HG03442 (cell line): ENCODE results near the gene NUP210.
"Not testable (repeated sequence)": the region's sequence is repeated elsewhere in the genome, so short reads cannot be mapped to it uniquely, and the experiment has no call there.

Experiments used
- ATAC-seq: cut with Tn5 transposase; IDR thresholded peaks from one replicate; pipeline ENCODE4 v1.9.1; 2021; ENCODE audit warnings: mild to moderate bottlenecking, moderate library complexity; ENCODE audit not compliant: unreplicated experiment

NUP210 gene

GRCh38 chr3:13420045-13420830, at the start of gene NUP210:
TSS of gene NUP210 (minus strand) at chr3:13420322. CDS start at chr3:13420226, 96 bp downstream.
- peak; percentile 56 for ATAC-seq

DNA sequence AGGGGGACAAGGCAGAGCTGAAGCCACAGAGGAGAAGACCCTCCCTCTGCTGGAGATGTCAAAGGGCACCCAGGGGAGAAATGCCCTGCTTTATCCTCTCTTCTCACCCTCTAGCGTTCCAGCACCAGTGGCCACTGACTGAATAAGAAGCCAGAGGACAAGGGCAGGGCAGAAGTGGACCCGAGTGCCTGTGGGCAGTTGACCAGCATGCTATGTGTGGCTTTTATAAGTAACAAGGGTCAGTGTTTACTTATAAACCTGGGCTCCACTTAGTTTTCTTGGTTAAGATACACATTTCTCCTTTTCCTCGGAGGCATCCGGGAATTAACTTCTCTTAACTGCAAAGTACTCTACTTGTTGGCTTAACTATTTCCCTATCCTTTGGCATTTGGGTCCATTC, 46.7 kb upstream of the NUP210 start:
- ATAC-seq: no peak

DNA sequence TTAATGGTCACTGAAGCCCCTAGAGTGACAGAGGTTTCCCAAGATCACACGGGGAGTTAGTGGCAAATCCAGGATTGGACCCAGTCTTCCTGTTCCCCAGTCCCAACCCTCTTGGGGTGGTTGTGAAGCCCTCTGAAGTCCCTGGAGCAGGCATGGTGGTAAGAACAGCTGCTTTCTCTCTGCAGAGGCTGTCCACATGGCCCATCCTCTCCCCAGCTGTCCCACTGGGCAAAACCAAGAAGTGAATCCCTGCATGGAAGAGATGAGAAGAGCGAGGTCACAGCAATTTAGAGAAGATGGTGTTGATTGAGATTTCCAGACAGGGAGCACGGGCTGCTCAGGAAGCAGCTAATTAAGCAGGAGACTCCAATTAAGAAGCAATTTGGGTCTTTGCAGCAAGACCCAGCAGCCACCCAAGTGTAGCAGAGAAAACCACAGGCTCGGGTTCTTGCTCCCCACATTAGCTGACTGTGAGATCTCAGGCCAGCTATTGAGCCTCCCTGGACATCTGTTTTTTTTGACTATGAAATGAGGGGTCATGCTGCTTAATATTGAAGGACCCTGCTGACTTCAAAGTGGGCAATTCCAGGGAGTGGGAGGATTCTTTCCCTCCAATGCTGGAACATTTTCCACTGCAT, 45.2 kb upstream of the NUP210 start:
- no peak for ATAC-seq

DNA sequence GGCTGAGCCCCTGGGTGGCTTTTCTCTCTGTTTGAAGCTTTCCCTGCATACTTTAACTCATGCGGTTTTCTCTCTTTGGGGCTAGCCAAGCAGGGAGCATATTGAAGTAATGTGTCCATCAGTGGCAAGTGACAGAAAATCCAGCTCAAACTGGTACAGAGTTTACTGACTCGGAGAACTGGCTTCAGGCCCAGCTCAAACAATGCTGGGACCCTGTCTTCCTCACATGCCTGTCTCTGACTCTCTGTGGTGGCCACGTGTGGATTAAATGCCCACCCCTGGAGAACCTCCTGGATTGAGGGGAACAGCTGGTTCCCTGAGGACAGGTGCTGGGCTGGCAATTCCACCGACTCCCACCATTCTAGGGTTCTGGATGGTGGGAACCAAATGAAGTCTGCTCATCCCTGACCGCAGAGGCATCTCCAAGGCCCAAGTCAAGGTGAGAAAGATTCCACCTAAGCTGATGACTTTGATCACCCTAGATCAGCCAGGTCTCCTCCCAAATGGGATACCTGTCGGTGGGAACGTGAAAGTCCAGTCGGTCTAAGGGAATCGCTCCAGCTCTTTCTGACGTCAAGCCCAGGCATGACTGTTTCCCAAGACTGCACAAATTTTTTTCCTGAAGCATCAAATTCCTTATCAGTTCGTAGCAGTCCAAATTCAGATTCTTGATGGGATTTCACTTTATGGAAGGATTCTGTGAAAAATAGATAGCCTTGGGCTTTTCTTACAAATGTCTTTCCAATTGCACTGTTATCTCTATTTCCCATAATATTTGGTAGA, 43.7 kb upstream of the NUP210 start:
- no peak for ATAC-seq

DNA sequence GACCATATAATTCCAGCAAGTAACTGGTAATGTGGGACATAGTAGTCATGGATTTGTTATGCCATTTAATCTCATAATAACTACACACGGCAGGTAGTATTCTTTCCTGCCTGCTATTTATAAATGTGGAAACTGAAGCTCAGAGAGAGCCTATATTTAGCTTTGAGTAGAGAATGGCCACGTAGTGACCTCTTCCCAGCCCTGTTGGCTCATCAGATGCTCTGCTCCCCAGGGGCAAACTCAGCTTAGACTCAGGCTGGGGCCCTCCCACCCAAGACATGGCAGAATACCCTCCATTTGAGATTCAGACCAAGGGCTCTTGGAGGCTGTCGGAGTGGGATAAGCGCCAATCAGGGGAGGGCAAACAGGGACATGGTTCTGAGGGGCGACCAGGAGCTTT, 42.7 kb upstream of the NUP210 start:
- no peak for ATAC-seq

GRCh38 chr3:13462125-13462629, 42.1 kb upstream of the NUP210 start:
- ATAC-seq: no peak

GRCh38 chr3:13461169-13462124, 41.3 kb upstream of the NUP210 start:
- ATAC-seq: peak; percentile 49

DNA sequence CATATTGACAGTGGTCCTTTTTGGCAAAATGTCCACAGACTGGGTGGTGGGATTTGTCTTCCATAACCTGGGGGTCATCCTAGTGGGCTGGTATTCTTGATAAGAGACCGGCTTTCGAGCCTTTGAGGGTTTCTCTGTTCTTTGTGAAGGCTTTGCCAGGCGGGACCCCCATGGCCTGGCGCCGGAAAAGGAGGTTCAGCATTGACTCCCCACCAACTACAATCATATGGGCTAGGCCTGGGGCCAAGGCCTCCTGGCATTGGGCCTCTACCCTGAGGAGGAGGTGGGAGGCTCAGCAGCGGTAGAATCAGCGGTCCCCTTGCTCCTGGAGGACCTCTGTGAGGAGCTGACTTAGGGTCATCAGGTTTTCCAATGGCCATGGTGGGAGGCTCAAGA, 40.2 kb upstream of the NUP210 start:
- no peak for ATAC-seq

DNA sequence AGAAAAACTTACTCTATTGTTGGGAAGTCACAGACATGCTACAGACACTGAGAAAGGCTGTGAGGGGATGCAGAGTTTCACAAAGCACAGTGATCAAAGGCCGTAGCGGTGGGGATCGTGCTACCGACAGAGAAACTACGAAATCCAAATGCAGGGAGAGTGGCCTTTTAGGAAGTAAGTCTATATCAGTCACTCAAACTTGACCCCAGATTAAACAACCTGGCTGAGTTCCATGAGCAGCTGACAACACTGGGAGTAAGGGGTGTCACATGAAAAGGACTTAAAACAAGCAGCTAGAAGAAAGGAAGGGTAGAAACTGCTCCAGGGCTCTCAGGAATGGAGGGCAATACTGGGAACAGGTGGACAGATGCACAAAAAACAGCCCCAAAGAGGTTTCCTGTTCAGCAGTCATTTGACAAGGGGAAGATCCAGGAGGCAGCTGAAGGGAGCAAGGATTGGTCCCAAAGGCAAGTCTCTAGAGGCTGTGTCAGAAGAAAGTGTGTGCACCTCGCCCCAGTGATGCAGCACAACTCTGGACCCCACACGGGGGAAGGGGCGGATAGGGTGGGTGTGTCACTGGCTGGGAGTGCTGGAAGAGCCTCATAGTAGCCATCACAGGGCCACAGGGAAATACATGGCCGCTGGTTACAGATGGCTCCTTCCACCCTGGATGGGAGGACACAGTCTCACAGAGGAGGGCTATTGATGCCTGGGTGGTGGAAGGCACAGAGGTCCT, 39.7 kb upstream of the NUP210 start:
- no peak for ATAC-seq

GRCh38 chr3:13457593-13457992, 37.5 kb upstream of the NUP210 start:
- no peak for ATAC-seq

GRCh38 chr3:13455644-13456043, 35.5 kb upstream of the NUP210 start:
- no peak for ATAC-seq

GRCh38 chr3:13452490-13453335, 32.6 kb upstream of the NUP210 start:
- no peak for ATAC-seq

- ATAC-seq: peak; percentile 12
Observed at GRCh38 chr3:13451301-13451673, 31.2 kb upstream of the NUP210 start.

GRCh38 chr3:13442882-13443281, 22.8 kb upstream of the NUP210 start:
- not testable (repeated sequence) for ATAC-seq

DNA sequence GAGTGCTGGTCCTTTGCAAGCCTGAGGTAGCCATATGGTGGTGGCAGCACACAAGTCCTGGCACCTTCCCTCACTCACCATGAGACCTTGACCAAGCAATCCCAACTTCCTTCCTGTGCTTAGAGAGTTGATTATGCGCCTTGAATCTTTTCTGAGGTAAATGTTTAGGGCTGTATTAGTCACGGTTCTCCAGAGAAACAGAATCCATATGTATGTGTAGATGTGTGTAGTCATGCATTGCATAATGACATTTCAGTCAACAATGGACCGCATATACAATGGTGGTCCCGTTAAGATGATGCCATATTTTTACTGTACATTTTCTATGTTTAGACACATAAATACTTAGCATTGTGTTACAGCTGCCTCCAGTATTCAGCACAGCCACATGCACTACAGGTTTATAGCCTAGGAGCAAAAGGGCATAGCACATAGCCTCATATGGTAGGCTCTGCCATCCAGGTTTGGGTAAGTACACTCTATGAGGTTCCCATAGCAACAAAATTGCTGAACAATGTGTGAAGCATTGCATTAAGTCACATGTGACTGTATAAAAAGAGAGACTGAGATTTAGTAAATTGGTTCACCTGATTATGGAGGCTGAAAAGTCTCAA, 20.2 kb upstream of the NUP210 start:
- no peak for ATAC-seq

DNA sequence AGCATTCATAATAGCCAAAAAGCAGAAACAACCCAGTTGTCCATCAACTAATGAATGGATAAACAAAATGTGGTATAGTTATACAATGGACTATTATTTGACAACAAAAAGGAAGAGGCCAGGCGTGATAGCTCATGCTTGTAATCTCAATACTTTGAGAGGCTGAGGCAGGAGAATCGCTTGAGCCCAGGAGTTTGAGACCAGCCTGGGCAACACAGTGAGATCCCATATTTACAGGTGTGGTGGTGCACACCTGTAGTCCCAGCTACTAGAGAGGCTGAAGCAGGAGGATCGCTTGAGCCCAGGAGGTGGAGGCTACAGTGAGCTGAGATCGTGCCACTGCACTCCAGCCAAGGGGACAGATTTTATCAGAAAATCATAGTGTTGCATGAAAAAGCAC, 16.1 kb upstream of the NUP210 start:
- not testable (repeated sequence) for ATAC-seq

- ATAC-seq: no peak
Observed at GRCh38 chr3:13433912-13434311, 13.8 kb upstream of the NUP210 start.

- no peak for ATAC-seq
Observed at GRCh38 chr3:13432093-13432492, 12.0 kb upstream of the NUP210 start.
